ENCODE data around the gene MTRF1. TPM values are rescaled to one million over a fixed set of nuclear protein-coding genes. Genes with fewer than 3 reads are reported as not detected.
A peak's percentile ranks its signal among the peaks of the same experiment; 100 is the strongest.
"Not testable (repeated sequence)": the region's sequence is repeated elsewhere in the genome, so short reads cannot be mapped to it uniquely, and the experiment has no call there.

Gene MTRF1
- total and polyA plus RNA-seq, 2 donors from 2014 or later, result 11.3 to 11.8 TPM

GRCh38 chr13:41286370-41286769, 23.0 kb upstream of the MTRF1 start:
- Histone ChIP-seq H3K4me1 (ENCODE audit: control insufficient read depth in 2 of 3, insufficient read depth in 2 of 3, low read depth in 1 of 3, low read length in 3 of 3) (no peaks in the 10 kb centered on the region), H3K27ac (ENCODE audit: low read depth in 2 of 2, low read length in 2 of 2) (no peak overlapping the region), H3K4me3 (ENCODE audit: low read length in 3 of 3) (no peak overlapping the region), H3K27me3 (ENCODE audit: control insufficient read depth, insufficient read depth, low read length) (no peaks in the 10 kb centered on the region), H3K9ac (ENCODE audit: low read length in 3 of 3) (no peak overlapping the region), H3K36me3 (ENCODE audit: control insufficient read depth in 2 of 3, insufficient read depth in 3 of 3, low read length in 3 of 3) (no peaks in the 10 kb centered on the region), H3K9me3 (ENCODE audit: control insufficient read depth in 2 of 3, insufficient read depth in 1 of 3, low read length in 3 of 3) (no peaks in the 10 kb centered on the region)
- FAIRE-seq, result no peak
- no peak for TF ChIP-seq CTCF (IDR thresholded peaks at IDR 0.05; ENCODE audit: borderline replicate concordance, extremely low read depth, insufficient read depth)
- DNase-seq, result no peak
- intact Hi-C loops (cut with DNase I), result no loop called here

- Histone ChIP-seq H3K9me3 (ENCODE audit: control insufficient read depth in 2 of 3, insufficient read depth in 1 of 3, low read length in 3 of 3) (no peaks in the 10 kb centered on the region), H3K27ac (ENCODE audit: low read depth in 2 of 2, low read length in 2 of 2) (no peak overlapping the region), H3K9ac (ENCODE audit: low read length in 3 of 3) (no peak overlapping the region), H3K4me3 (ENCODE audit: low read length in 3 of 3) (no peak overlapping the region), H3K27me3 (ENCODE audit: control insufficient read depth, insufficient read depth, low read length) (no peaks in the 10 kb centered on the region), H3K4me1 (ENCODE audit: control insufficient read depth in 2 of 3, insufficient read depth in 2 of 3, low read depth in 1 of 3, low read length in 3 of 3) (no peaks in the 10 kb centered on the region), H3K36me3 (ENCODE audit: control insufficient read depth in 2 of 3, insufficient read depth in 3 of 3, low read length in 3 of 3) (no peaks in the 10 kb centered on the region)
- TF ChIP-seq CTCF (IDR thresholded peaks at IDR 0.05; ENCODE audit: borderline replicate concordance, extremely low read depth, insufficient read depth), result no peak
- no peak for FAIRE-seq
- intact Hi-C loops (cut with DNase I), result no loop called here
- DNase-seq, result no peak
These were observed 21.3 kb upstream of the MTRF1 start for GRCh38 chr13:41284512-41285288.

- Histone ChIP-seq H3K27me3 (ENCODE audit: control insufficient read depth, insufficient read depth, low read length) (no peaks in the 10 kb centered on the region), H3K27ac (ENCODE audit: low read depth in 2 of 2, low read length in 2 of 2) (no peak overlapping the region), H3K36me3 (ENCODE audit: control insufficient read depth in 2 of 3, insufficient read depth in 3 of 3, low read length in 3 of 3) (no peaks in the 10 kb centered on the region), H3K4me1 (ENCODE audit: control insufficient read depth in 2 of 3, insufficient read depth in 2 of 3, low read depth in 1 of 3, low read length in 3 of 3) (no peaks in the 10 kb centered on the region), H3K4me3 (ENCODE audit: low read length in 3 of 3) (no peak overlapping the region), H3K9ac (ENCODE audit: low read length in 3 of 3) (no peak overlapping the region), H3K9me3 (ENCODE audit: control insufficient read depth in 2 of 3, insufficient read depth in 1 of 3, low read length in 3 of 3) (no peaks in the 10 kb centered on the region)
- intact Hi-C loops (cut with DNase I), result no loop called here
- no peak for TF ChIP-seq CTCF (IDR thresholded peaks at IDR 0.05; ENCODE audit: borderline replicate concordance, extremely low read depth, insufficient read depth)
- DNase-seq (peak in 1 of 5 donors; percentile 3), FAIRE-seq (no peak)
These were observed 18.8 kb upstream of the MTRF1 start for GRCh38 chr13:41282129-41282571.

- H3K4me3 ChIP-seq (ENCODE audit: low read length in 3 of 3); H3K36me3 ChIP-seq (ENCODE audit: control insufficient read depth in 2 of 3, insufficient read depth in 3 of 3, low read length in 3 of 3); H3K9ac ChIP-seq (ENCODE audit: low read length in 3 of 3); DNase-seq; H3K27ac ChIP-seq (ENCODE audit: low read depth in 2 of 2, low read length in 2 of 2); H3K4me1 ChIP-seq (ENCODE audit: control insufficient read depth in 2 of 3, insufficient read depth in 2 of 3, low read depth in 1 of 3, low read length in 3 of 3); H3K27me3 ChIP-seq (ENCODE audit: control insufficient read depth, insufficient read depth, low read length); intact Hi-C loops (cut with DNase I); FAIRE-seq; H3K9me3 ChIP-seq (ENCODE audit: control insufficient read depth in 2 of 3, insufficient read depth in 1 of 3, low read length in 3 of 3): not testable (repeated sequence)
These were observed 15.8 kb upstream of the MTRF1 start for GRCh38 chr13:41279156-41279555.

Data from kidney (tissue), 14 donors.